Stimulated activated CD8-positive, alpha-beta memory T cell treated with anti-CD3 and anti-CD28 coated beads, Interleukin-12 subunit alpha, Interleukin-12 subunit beta, amount 100 ng/mL, for 24 hours (primary cell): Measurements from ENCODE around the gene ETS1.

Experiments used
- DNase-seq: peaks from one replicate; pipeline ENCODE4 v3.0.0-alpha.2; 2020; ENCODE audit errors: extremely low read depth

Gene ETS1

DNA sequence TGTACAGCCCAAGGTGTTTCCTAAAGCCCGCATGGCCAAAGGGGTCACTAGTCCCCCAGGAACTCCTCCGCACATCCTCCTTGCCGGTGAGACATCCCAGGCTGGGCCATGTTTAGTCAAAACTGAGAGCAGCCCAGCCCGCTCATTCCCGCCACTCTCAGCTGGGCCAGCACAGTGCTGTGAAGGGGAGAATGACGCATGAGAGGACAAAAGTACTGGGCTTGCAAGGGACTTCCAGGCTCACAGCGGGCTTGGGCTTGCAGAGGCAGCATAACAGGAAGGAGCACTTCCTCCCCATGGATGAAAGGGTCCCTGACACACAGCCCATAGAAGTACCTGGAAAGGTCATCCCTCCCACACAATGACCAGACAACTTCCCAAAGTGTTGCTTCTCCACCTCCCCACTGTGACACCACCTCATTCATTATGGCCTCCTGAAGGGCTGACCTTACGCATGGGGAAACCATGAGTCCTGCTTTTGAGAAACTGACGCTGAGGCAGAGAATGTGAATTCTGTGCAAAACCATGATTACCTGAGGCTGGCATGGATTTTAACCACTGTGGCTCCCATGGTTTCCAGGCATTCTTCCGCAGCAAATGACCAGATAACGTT lies 19.1 kb downstream of the ETS1 start:
- no peak for DNase-seq

DNA sequence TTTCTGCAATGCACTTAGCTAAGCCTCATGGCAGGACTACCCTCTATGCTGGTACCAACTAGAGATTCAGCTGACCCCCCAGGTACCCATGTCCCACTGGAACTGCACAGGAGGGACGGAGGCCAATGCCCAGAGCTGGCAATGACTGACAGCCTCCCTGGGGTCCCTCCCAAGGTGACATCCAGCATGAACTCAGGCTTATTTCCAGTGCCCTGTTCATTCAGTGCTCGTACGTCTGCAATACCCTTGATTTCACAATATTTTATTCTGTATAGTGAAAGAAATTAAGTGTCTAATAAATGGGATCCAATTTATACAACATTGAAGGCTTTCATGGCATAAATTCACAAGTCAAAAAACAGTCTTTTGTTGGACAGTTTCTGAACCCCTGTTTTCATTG lies 20.2 kb downstream of the ETS1 start:
- no peak for DNase-seq

DNA sequence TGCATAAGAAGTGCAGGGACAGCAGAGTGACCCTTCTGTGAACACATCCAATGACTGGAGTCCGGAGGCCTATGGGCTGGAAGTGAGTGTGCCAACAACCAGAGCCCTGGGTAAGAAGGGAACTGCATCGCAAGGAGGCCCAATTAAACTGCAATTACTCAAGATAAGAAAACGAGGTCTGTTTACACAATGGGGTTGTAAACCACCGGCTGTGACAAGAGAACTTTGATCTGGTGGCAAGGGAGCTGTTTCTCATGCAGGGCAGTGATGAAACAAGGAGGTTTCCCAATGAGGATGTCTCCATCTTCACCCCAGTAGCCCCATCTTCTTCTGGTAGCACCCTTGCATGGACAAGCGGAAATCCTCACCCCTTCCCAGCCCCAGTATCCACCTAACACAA lies 21.5 kb downstream of the ETS1 start:
- DNase-seq: no peak

DNA sequence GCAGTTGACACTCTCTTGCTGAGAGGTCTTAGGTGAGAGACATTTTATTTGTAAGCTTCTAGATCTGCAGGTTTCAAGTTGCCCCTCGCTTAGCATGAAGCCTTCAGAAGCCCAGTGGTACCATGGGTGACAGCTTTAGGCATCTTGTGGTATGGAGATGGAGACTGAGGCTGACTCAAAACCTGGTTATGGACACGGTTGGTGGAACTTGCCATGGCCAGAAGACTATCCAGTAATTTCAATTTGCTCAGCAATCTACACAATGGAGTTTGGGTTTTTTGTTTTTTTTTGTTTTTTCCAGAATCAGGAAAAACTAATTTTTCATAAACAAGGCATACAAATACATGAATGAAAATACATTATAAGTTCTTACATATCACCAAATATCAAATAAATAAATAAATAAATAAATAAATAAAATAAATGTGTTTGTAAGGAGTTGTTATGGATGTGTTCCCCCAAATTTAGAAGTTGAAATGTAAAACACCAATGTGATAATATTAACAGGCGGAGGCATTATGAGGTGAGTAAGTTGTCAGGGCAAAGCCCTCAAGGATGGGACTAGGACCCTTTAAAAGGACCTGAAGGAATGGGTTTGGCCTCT lies 22.6 kb downstream of the ETS1 start:
- no peak for DNase-seq

DNA sequence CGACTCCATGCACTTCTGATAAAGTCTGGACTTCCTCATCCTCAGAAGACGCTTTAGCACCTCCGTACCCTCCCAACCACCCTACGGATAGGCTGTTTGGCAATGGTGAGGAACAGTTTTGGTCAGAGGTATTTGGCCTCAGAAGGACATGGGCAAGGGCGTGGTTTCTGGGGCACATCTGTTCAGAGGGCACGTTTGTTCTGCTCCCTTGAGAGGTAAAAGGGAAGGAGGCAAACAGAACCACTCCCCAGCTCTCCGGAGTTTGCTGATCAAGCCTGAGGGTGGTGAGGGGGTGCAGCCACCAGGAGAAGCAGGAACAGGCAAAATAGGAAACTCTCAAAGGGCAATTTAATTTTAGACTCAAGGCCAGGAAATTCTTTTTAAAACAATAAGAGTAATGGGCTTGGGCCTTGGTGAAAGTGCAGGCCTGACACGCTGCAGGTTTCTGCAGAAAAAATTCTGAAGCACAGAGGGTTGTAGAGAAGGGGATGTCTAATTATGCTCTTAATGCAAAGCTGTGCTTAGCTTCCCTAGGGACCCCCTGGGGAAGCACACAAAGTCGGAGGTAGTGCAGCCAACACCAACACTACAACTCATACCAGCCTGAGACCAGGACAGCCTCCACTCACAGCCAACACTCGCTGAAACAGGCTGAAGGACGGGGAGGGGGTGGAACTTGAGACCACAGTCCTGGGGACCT lies 23.3 kb downstream of the ETS1 start:
- DNase-seq: no peak

DNA sequence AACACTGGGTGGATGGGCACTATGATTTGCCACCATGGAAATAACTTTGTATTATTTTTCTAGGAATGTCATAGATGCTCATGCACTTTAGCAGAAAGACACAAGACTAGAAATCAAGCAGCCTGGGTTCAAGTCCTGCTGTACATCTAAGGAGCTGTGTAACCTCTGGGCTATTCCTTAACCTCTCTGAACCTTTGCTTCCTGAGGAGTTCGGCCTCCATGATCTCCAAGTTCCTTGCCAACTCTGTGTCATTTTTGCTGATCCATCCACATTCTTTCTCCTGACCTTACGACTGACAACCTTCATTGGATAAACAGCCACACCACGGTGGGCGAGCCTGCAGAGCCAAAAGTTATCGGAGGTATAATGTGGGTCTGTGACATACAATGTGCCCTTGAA lies 24.1 kb downstream of the ETS1 start:
- DNase-seq: no peak

DNA sequence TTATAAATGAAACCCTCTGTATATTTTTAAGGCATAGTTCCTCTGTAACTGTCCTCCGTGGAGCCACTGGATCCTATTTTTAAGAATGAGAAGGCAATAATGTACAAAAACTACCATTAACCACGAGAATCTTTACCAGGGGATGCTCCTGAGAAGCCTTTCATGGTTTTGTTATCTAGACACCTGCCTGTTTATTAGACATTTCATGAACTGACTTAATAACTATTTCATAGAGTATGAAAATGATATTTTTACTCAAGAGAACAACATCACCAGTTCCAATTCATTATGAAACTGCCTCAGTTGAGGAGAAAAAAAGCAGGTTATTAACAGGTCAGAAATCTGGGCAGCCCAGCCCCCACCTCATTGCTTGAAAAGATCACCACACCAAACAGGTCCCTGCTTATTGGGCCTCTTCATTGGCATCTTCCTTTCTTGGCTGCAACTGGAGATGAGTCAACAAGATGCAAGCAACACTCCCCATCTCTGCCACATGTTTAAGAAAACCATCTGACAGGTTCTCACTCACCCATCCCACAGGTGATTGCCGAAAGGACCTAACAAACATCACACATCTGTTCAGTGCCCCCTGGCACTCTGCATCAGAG lies 27.8 kb downstream of the ETS1 start:
- DNase-seq: no peak

DNA sequence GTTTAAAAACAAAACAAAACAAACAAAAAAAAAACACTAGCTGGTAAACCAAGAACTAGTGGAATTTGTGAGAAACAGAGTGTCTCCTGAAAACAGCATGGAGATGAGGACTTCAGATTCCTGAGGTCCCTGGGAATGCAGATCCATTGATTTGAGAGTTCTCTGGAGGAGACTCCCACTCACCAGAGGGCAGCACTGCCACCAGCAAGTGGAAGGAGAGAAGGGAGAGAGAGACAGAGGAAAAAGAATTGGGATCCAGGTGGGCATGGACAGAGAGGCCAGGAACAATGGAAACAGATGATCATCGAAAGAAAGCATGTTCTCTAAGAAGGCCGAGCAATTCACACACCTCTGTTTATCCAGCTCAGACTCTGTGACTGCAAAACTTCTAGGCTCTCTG lies 31.8 kb downstream of the ETS1 start:
- DNase-seq: no peak

DNA sequence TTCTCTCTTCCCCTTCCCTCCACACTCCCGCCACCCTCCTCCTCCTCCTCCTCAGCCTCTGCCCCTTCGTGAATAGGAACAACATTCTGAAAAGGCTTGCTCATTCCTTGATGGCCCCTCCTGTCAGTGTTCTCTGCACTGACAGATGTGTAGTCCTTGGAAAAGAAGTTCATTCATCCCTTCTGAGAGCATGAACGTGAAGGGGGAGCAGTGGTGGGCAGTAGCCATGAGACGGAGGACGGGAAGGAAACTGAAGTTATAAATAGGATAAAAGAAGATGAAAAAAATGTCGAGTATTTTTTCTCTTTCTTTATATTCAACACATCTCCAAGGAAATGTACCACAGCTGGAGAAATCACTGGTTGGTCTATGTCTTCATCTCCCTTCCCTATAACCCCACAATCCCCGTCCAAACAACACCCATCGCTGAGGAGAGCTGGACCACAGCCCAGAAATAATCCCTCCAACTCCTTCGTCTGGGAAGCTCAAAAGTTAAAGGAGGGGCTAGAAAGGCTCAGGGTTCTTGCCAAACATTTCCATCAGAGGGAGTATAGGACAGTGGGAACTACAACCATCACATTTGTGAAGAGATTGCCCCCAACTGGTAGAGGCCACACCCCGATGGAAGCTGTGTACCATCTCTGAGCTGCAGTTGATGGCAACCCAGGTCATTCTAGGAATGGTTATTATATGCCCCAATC lies 33.5 kb downstream of the ETS1 start:
- DNase-seq: no peak

DNA sequence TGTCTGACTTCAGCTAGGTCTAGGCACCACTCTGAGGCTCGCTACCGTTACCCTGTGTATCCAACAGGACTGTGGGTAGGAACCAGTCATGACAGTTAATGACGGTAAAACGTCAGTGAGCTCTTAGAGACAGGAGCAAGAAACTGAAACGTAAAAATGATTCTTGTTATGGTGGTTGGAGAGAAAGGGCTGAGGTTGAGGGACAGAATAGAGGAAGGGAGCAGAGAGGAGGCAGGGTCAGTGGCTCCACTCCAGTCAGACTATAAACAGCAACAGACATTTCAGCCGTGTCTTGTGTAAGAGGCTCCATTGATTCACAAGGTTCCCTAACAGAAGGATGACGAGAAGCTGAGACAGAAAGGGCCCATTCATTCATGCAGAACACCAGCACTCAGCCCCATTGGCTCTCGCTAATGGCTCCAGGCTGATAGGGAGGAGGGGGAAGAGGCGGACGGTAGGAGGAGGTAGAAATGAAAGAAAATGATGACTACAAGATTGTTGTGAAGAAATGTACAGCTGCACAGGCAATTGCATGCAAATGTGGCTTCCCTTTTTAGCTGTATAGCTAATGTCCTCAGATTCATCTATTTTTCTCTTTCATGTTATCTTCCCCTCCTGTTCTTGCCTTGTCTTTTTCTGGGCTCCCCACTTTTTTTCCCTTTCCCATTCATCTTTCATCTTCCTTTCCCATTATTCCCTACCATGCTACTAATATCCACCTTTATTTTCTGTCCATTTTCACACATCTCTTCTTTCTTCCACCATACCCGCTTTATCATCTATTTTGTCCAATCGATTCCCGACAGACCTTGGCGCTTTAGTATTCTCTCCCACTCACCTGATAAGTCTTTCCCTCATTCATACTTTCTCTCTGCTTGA lies 34.3 kb downstream of the ETS1 start:
- no peak for DNase-seq

DNA sequence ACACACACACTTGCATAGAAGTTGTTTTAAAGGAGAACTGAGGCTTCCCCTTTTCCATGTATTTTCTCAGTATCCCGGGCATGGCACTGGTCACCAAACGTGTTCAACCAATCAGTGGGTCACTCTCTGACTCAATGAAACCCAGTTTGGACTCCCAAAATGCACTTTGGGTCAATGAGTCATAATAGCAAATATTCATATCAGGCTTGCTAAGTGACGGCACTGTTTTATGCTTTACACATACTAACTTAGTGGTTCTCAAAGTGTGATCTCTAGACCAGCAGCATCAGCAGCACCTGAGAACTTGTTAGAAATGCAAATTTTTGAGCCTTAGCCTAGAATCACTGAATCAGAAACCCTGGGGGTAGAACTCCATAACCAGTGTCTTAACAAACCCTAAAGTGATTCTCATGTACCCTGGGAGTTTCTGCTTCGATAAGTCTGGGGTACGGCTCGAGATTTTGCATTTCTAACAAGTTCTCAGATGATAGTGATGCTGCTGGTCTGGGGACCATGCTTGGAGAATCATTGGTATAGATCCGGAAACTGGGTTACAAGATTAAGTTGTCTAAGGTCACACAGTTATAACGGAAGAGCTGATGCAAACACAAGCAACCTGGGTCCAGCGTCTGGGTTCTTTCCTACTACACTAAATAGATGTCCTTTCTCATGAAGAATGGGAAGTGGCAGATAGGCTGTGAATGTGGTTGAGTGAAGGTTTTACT lies 35.6 kb downstream of the ETS1 start:
- no peak for DNase-seq

DNA sequence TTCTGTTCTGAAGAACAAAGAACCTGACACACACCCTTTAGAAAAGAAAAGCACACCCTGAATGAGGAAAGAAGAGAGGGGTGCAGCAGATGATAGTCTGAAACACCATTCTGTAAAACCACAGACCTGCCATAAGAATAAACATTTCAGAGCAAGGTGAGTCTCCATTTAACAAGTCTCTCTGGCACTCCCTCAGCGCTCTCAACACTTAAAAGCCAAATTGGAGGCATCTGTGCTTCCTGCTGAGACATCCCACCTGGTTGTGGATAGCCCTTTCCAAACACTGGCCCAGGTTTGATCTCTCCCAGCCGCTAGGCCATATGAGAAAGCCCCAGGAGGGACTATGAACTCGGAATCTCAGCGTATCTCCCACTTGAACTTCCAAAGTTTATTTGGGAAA lies 36.3 kb downstream of the ETS1 start:
- no peak for DNase-seq

DNA sequence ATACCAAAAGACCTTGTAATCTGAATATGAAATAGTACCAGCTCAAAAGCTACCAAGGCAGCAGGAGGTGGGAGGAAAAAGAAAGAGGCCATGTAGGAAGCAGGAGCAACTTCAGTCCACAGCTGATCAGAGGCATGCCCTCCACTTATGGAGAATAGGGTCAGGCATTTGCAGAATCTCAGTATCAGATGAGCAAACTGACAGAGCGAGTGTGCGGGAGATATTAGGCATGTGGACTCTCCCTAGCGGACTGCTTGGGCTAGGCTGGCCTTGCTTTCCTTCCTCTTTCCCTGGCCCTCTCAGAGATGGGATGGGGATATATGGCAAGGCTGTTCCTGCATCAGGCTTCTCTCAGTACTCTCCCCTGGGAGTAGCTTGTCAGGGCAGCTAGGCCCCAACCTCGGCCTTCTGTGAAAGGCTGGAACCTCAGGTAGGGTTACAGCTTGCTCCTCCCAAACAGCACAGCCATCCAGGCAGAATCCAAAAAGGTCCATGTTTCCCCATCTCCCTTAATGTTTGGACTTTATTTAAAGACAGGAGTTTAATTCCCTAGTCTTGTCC lies 37.0 kb downstream of the ETS1 start:
- DNase-seq: no peak

DNA sequence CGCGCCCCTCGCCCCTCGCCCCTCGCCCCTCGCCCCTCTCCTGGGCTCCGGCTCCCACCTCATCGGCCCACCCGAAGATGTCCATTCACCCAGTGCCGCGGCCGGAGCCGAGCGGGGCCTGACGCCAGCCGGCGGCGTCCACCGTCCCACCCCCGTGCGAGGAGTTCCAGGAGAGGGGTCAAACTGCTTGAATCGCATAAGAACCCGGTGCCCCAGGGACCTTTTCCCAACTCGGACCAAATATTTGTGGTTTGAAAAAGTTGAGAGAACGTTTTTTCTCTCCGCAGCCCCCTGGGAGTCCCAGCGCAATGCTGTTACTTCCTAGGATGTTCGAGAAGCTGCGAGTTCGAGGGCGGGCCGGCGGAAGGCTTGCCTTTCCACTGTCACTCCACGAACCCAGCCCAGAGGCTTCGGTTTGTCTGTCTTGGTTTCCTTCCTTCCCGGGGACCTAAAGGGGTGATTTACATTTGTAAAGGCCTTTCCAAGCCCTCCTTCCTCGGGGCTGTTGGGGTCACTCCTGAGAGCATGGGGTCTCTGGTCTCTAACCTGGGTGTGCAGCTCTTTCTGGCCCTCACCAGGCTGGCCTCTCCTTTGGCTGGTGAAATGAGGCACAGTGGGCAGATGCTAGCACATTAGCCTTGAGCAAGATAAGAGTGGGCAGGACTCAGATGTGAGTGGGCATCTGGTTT lies 38.0 kb downstream of the ETS1 start:
- DNase-seq: no peak

DNA sequence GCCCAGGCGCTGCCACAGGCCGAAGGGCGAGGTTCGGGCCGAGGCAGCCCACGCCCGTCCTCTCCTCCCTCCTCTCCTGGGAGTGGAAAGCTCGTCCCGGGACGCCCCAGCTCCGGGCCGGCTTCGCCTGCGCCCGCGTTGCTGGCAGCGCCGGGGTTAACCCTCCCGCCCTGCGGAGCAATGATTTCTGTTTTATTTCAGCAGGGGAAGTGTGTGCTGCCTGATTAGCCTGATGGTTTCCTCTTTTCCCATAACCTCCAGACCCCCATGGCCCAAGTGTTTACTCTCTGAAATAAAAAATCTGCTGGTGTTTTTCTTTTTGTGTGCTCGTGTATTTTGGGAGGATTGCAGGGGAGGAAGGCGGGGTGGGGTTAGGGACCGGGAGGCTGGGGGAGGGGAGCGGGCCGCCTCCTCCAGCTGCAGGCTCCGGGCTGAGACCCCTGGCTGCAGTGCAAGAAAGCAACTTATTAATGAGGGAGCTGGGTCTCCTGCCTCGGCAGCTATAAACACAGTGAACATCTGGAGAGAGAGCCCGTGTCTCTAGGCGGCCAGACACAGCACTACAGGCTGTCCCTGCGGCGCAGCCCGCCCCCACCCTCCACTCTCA lies 38.6 kb downstream of the ETS1 start:
- no peak for DNase-seq

DNA sequence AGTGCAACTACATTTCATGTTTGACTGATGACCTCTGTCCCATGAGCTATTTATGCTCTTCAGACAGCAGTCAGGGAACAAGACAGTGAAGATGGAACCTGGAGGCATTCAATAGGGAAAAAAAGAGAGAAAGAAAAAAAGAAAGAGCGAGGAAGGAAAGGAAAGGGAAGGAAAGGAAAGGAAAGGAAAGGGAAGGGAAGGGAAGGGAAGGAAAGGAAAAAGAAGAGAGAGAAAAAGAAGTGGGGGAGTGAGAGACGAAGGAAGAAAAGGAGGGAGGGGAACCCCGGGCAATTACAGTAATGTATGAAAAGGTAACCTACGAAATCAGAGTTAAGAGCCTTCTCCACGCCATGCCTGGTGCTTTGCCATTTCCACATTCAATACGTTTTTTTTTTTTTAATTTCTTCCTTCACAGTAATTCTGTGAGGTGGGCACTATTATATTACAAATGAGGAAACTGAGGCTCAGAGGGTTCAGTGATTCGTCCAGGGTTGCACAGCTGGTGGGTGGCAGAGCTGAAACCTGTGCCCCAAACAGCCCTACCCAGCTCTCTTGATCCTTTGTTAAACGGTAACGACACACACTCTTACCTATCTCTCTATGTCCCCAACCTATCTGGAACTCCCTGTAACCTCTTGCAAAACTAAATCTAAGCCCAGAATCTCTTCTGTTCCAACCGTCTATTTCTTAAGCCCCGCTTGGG lies 39.3 kb downstream of the ETS1 start:
- no peak for DNase-seq

DNA sequence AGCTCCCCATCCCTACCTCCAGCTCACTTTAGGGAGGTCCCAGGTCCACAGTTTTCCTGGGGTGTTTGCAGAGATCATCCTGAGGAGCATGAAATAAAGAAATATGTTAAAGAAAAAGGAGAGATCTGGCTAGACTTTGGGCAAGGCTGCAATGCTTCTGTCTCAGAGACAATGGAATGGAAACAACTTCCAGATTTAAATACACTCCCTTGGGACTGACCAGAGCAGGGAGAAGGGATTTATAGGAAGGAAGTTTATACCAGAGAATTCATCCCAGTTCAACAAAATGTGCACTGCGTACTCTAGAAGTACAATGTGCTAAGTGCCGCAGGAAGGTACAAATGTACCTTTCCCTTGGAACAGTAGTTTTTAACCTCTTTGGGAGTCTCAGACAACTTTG lies 40.4 kb downstream of the ETS1 start:
- DNase-seq: no peak

DNA sequence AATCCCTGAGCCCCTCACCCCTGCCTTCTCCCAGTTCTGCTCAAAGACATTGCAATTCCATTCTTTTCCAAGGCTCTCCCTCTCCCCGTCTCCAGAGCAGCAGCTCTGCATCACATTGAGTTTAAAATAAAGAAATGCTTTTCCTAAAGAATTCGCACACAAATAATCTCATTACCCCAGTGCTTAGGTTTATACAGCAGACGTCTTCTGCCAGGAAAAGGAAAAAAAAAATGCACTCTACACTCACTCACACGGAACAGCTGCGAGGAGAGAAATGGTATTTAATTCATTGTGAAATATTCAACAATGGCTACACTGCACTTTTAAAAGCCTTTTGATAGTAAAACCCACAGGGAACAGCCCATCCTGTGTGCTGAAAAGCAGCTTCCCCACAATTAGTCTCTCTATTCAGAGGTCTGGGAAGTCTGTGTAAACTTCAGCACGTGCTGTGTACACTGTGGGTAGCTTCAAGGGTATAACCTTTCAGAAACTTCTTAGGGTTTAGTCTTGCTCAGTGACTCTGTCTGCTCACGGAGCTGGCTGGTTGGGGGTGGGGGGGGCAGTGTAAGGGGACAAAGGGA lies 42.8 kb downstream of the ETS1 start:
- DNase-seq: no peak
